H1 (cell line): Measurements from ENCODE around the gene ZNF837. TPM values are rescaled to one million over a fixed set of nuclear protein-coding genes. Genes with fewer than 3 reads are reported as not detected.

Experiments used
- CTCF ChIA-PET: fragments of 300-600 bp; sonication (Branson Sonifier 250); formaldehyde crosslinking; loops from one replicate; lab custom pipeline; 2021; ENCODE audit not compliant: partially characterized antibody; lab: Charles Lee
- POLR2A ChIA-PET: fragments of 300-600 bp; sonication (Branson Sonifier 250); formaldehyde crosslinking; loops from one replicate; lab custom pipeline; 2021; ENCODE audit warnings: inconsistent platforms; ENCODE audit not compliant: partially characterized antibody; lab: Charles Lee
- DNase-seq, 2 experiments: peaks; one replicate each; pipeline versions ENCODE4 v3.0.0 to v3.0.0-alpha.2; 2010 to 2022; ENCODE audit warnings: low spot score in 2 of 2, low read depth in 1 of 2, mixed read lengths in 1 of 2
- FAIRE-seq: peaks from 2 replicates; lab custom pipeline; 2011; peaks lifted over from hg19 to GRCh38; lab: Jason Lieb, UNC
- H2AFZ ChIP-seq: 2 replicates; pipeline ENCODE4 v1.8.1; 2012; ENCODE audit warnings: low read length, inconsistent platforms
- H2AK5ac ChIP-seq: 2 replicates; pipeline ENCODE4 v1.6.1; 2013; ENCODE audit warnings: low read depth, low read length
- H2BK120ac ChIP-seq: replicated peaks from 2 replicates; pipeline ENCODE3; 2013; ENCODE audit warnings: low read depth, low read length, inconsistent platforms
- H2BK12ac ChIP-seq: 2 replicates; pipeline ENCODE4 v1.6.1; 2013; ENCODE audit warnings: low read depth, low read length
- H2BK15ac ChIP-seq: 2 replicates; pipeline ENCODE4 v1.6.1; 2013; ENCODE audit warnings: low read length
- H2BK20ac ChIP-seq: 2 replicates; pipeline ENCODE4 v1.6.1; 2013; ENCODE audit warnings: low read length
- H2BK5ac ChIP-seq: 2 replicates; pipeline ENCODE4 v1.6.1; 2013; ENCODE audit warnings: low read depth, low read length
- H3K14ac ChIP-seq: 2 replicates; pipeline ENCODE4 v1.6.1; 2013; ENCODE audit warnings: inconsistent platforms; ENCODE audit not compliant: insufficient read length
- H3K18ac ChIP-seq: 2 replicates; pipeline ENCODE4 v1.6.1; 2013; ENCODE audit warnings: low read length; ENCODE audit errors: extremely low read depth
- H3K23ac ChIP-seq: 2 replicates; pipeline ENCODE4 v1.6.1; 2013; ENCODE audit warnings: inconsistent platforms; ENCODE audit not compliant: insufficient read length
- H3K23me2 ChIP-seq: 2 replicates; pipeline ENCODE4 v1.6.1; 2013; ENCODE audit warnings: low read depth, low read length
- H3K27ac ChIP-seq: 2 replicates; pipeline ENCODE4 v1.6.1; 2011; ENCODE audit warnings: low read depth, low read length, inconsistent platforms
- H3K27me3 ChIP-seq, 4 experiments: replicated peaks in 1 of 4; 1 replicate in 1 of 4; 2 replicates in 3 of 4; pipeline versions ENCODE4 v1.6.1 to v1.8.1; 2011 to 2013; ENCODE audit warnings: low read length in 3 of 4, mild to moderate bottlenecking in 3 of 4, inconsistent platforms in 2 of 4, mixed read lengths in 2 of 4, moderate library complexity in 1 of 4; ENCODE audit not compliant: control insufficient read depth in 3 of 4, insufficient read depth in 3 of 4; ENCODE audit errors: extremely low read depth in 1 of 4
- H3K36me3 ChIP-seq, 4 experiments: 2 replicates each; pipeline versions ENCODE4 v1.6.1 to v1.8.1; 2011 to 2013; ENCODE audit warnings: mild to moderate bottlenecking in 4 of 4, low read length in 3 of 4, moderate library complexity in 2 of 4, control low read depth in 1 of 4, inconsistent platforms in 1 of 4; ENCODE audit not compliant: insufficient read depth in 4 of 4, control insufficient read depth in 2 of 4
- H3K4ac ChIP-seq: replicated peaks from 2 replicates; pipeline ENCODE3; 2013; ENCODE audit warnings: low read length, low read depth, mixed read lengths, inconsistent platforms; ENCODE audit not compliant: insufficient read length
- H3K4me1 ChIP-seq, 4 experiments: replicated peaks in 1 of 4; 1 replicate in 1 of 4; 2 replicates in 3 of 4; pipeline versions ENCODE4 v1.6.1 to v1.8.1; 2011 to 2013; ENCODE audit warnings: low read length in 3 of 4, inconsistent platforms in 2 of 4, mixed read lengths in 1 of 4; ENCODE audit not compliant: insufficient read depth in 4 of 4, control insufficient read depth in 3 of 4
- H3K4me2 ChIP-seq, 2 experiments: 2 replicates each; pipeline versions ENCODE4 v1.6.1 to v1.8.1; 2011 to 2013; ENCODE audit warnings: low read depth in 2 of 2, low read length in 2 of 2, control low read depth in 1 of 2, inconsistent platforms in 1 of 2, mild to moderate bottlenecking in 1 of 2; ENCODE audit not compliant: insufficient read depth in 1 of 2
- H3K4me3 ChIP-seq, 4 experiments: fragments of 200-600, 300-600 bp in 1 of 4; sonication (generic), shearing (Covaris generic), sonication (Bioruptor Twin) in 1 of 4; 2 replicates each; pipeline versions ENCODE4 v1.5.1 to v1.8.1; 2011 to 2016; ENCODE audit warnings: low read length in 4 of 4, low read depth in 3 of 4, control low read depth in 2 of 4, inconsistent platforms in 2 of 4, mild to moderate bottlenecking in 2 of 4, mixed read lengths in 1 of 4, moderate library complexity in 1 of 4; ENCODE audit not compliant: insufficient read depth in 2 of 4; ENCODE audit errors: extremely low read depth in 1 of 4
- H3K56ac ChIP-seq: replicated peaks from 2 replicates; pipeline ENCODE3; 2013; ENCODE audit warnings: low read depth, mild to moderate bottlenecking, mixed read lengths, low read length, inconsistent platforms; ENCODE audit not compliant: insufficient read length
- H3K79me1 ChIP-seq: 2 replicates; pipeline ENCODE4 v1.6.1; 2013; ENCODE audit warnings: low read depth, low read length, control low read depth
- H3K79me2 ChIP-seq, 2 experiments: 2 replicates each; pipeline versions ENCODE4 v1.6.1 to v1.8.1; 2012 to 2013; ENCODE audit warnings: low read length in 2 of 2, mild to moderate bottlenecking in 2 of 2, inconsistent platforms in 1 of 2; ENCODE audit not compliant: insufficient read depth in 2 of 2, control insufficient read depth in 1 of 2
- H3K9ac ChIP-seq, 4 experiments: replicated peaks in 1 of 4; 1 replicate in 1 of 4; 2 replicates in 3 of 4; pipeline versions ENCODE4 v1.6.1 to v1.8.1; 2011 to 2013; ENCODE audit warnings: low read depth in 3 of 4, low read length in 3 of 4, control low read depth in 2 of 4, mild to moderate bottlenecking in 2 of 4, moderate library complexity in 2 of 4, inconsistent platforms in 1 of 4; ENCODE audit errors: extremely low read depth in 1 of 4
- H3K9me3 ChIP-seq, 2 experiments: 2 replicates each; pipeline versions ENCODE4 v1.6.1 to v1.8.1; 2012 to 2013; ENCODE audit warnings: mild to moderate bottlenecking in 2 of 2, moderate library complexity in 2 of 2, control low read depth in 1 of 2, inconsistent platforms in 1 of 2, low read depth in 1 of 2, low read length in 1 of 2, mixed read lengths in 1 of 2; ENCODE audit not compliant: insufficient read depth in 2 of 2
- H4K20me1 ChIP-seq, 2 experiments: replicated peaks in 1 of 2; 2 replicates each; pipeline versions ENCODE3 to v1.8.1; 2011 to 2013; ENCODE audit warnings: inconsistent platforms in 2 of 2, low read length in 2 of 2, mild to moderate bottlenecking in 1 of 2; ENCODE audit not compliant: insufficient read depth in 2 of 2, control insufficient read depth in 1 of 2
- H4K5ac ChIP-seq: 2 replicates; pipeline ENCODE4 v1.6.1; 2013; ENCODE audit warnings: low read length, low read depth, mixed read lengths, inconsistent platforms; ENCODE audit not compliant: insufficient read length
- H4K8ac ChIP-seq: 2 replicates; pipeline ENCODE4 v1.8.0; 2013; ENCODE audit warnings: mild to moderate bottlenecking, moderate library complexity, low read length, inconsistent platforms; ENCODE audit not compliant: insufficient read depth; ENCODE audit errors: extremely low read depth
- H4K91ac ChIP-seq: replicated peaks from 2 replicates; pipeline ENCODE3; 2013; ENCODE audit warnings: low read length, mixed read lengths, inconsistent platforms; ENCODE audit not compliant: insufficient read length
- ASH2L ChIP-seq: fragments of 200-600, 300-600 bp; sonication (generic); IDR thresholded peaks from one replicate; pipeline ENCODE4 v1.7.1; 2017; ENCODE audit warnings: low read length
- JUN ChIP-seq: IDR thresholded peaks from 2 replicates; pipeline ENCODE4 v1.6.1; 2011; ENCODE audit warnings: low read depth, mild to moderate bottlenecking, improper control_type of control experiment, low read length
- SP2 ChIP-seq: IDR thresholded peaks from 2 replicates; pipeline ENCODE4 v1.6.1; 2012; ENCODE audit warnings: mild to moderate bottlenecking, low read length, inconsistent platforms
- SRF ChIP-seq: IDR thresholded peaks from 2 replicates; pipeline ENCODE4 v1.6.1; 2011; ENCODE audit warnings: mild to moderate bottlenecking, low read depth, low read length, moderate library complexity
- TEAD4 ChIP-seq: IDR thresholded peaks from 2 replicates; pipeline ENCODE4 v1.6.1; 2012; ENCODE audit warnings: low read depth, low read length, inconsistent platforms, mixed read lengths
- WGBS, 2 experiments: shearing (Covaris generic) in 1 of 2; methylation state at CpG; one replicate each; pipeline versions ENCODE4 v1.1.6 to v1.1.7; 2013 to 2015; ENCODE audit warnings: low lambda C conversion rate in 2 of 2, mixed read lengths in 2 of 2, inconsistent platforms in 1 of 2, low coverage in 1 of 2, missing lambda C conversion rate in 1 of 2; ENCODE audit not compliant: insufficient replicate concordance in 2 of 2, insufficient coverage in 1 of 2, insufficient read length in 1 of 2; ENCODE audit errors: extremely low coverage in 1 of 2, missing lambda C conversion rate in 1 of 2; 5-methylcytosine and 5-hydroxymethylcytosine counted together
- polyA plus RNA-seq, 7 experiments: library from polyadenylated mRNA; depleted of rRNA in 3 of 7; stranded (reverse) in 5 of 7; unstranded in 2 of 7; fragments of >200 nt in 5 of 7; fragments of 200-250 nt in 2 of 7; gene quantifications; 1 replicate in 5 of 7; 2 replicates in 1 of 7; 4 replicates in 1 of 7; pipeline versions ENCODE4 v1.2.1 to v1.2.3, GENCODE V29; 2011 to 2013; ENCODE audit warnings: missing spikeins in 2 of 7, mixed read lengths in 2 of 7
- total RNA-seq: library from RNA; stranded (reverse); fragmentation: NEBNext Ultra II Directional; extraction: Animal tissue kit (Norgen Biotek cat#: 25700); gene quantifications from 2 replicates; pipeline ENCODE4 v1.2.1, GENCODE V29; 2021

ZNF837 gene
- total and polyA plus RNA-seq, 2 of the 8 experiments (the other 6 are each of a cell fraction or from before 2014, with no cell fraction given) = 1.9 to 3.3 TPM

DNA sequence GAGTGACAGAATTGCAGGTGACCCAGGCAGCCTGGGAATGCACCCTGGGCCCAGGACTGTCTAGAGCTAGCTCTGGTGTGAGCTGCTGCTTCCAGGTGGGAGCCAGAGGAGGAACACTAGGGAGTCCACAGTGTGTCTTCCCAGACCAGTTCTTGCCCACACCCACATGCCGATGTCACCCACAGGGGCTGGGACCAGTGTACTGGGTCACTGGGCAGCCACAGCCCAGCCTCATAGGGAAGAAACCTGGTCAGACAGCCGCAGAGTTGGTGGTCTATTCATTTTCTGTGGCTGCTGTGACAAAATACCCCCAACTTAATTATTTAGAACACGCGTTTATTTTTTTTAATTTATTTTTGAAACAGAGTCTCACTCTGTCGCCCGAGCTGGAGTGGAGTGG is 17.7 kb upstream of the ZNF837 start:
- H3K18ac ChIP-seq = no peak overlapping the region
- H3K79me2 ChIP-seq = no peaks in the 10 kb centered on the region
- CTCF ChIA-PET = interaction anchor here (0.7 to 2.8 kb wide), 4 partner anchors 36 to 121 kb away, joined by 3 to 7 read pairs (median 4); partner anchors contain the start of genes ZBTB45 and ZNF497
- no peak overlapping the region for H3K4me3 ChIP-seq
- FAIRE-seq = no peak
- H3K23ac ChIP-seq = no peak overlapping the region
- no peak overlapping the region for H3K4me2 ChIP-seq
- no peak overlapping the region for H2BK15ac ChIP-seq
- no peak overlapping the region for H2BK5ac ChIP-seq
- POLR2A ChIA-PET = interaction anchor here (1.3 to 7.2 kb wide), 3 partner anchors 10 to 17 kb away, joined by 3 to 78 read pairs (median 6); partner anchors contain the start of genes RPS5 and ZNF584
- H3K79me1 ChIP-seq = no peaks in the 10 kb centered on the region; the same call in 1 of the 2 replicates
- H3K9me3 ChIP-seq = no peaks in the 10 kb centered on the region
- H3K56ac ChIP-seq = no peak overlapping the region
- no peak overlapping the region for H4K8ac ChIP-seq
- H3K27me3 ChIP-seq = peaks cover 3 to 17% (median 11%) of the 10 kb centered on the region in 4 experiments; a peak in 6 of 7 replicates
- H3K36me3 ChIP-seq = peaks cover 4 to 14% (median 13%) of the 10 kb centered on the region in 4 experiments; a peak in 7 of 8 replicates
- no peak overlapping the region for H3K9ac ChIP-seq
- no peak overlapping the region for H2BK20ac ChIP-seq
- no peak overlapping the region for H2BK120ac ChIP-seq
- peak overlapping the region; percentile 29 for H4K91ac ChIP-seq
- no peak overlapping the region for H2AFZ ChIP-seq
- no peak overlapping the region for H2BK12ac ChIP-seq
- peaks cover 0 to 27% (median 17%) of the 10 kb centered on the region in 4 experiments; a peak in 5 of 7 replicates for H3K4me1 ChIP-seq
- H4K20me1 ChIP-seq = peaks cover 10% of the 10 kb centered on the region in 2 experiments
- H3K27ac ChIP-seq = no peak overlapping the region
- H2AK5ac ChIP-seq = no peak overlapping the region; the same call in 1 of the 2 replicates
- DNase-seq = no peak
- H4K5ac ChIP-seq = no peak overlapping the region
- H3K14ac ChIP-seq = no peak overlapping the region
- WGBS, 2 experiments = 84% methylated on average over 6 of the region's 6 CpGs; no CpG with 5 or more reads in 1 of the 2 experiments
- no peak overlapping the region for H3K4ac ChIP-seq
- H3K23me2 ChIP-seq = peaks cover 12% of the 10 kb centered on the region
- TF ChIP-seq SP2 = no peak
- TF ChIP-seq TEAD4 = no peak
- TF ChIP-seq JUN = no peak
- no peak for TF ChIP-seq ASH2L
- no peak for TF ChIP-seq SRF
